ENCODE measurements around the gene ROBO3. TPM values are rescaled to one million over a fixed set of nuclear protein-coding genes. Genes with fewer than 3 reads are reported as not detected.

Gene ROBO3
- total RNA-seq, 4 donors from 2014 or later: 5.6 to 38.6 (median 17.0) TPM

GRCh38 chr11:124864176-124864891 lies 898 bp upstream of the ROBO3 start:
- Histone ChIP-seq H3K36me3 (no peaks in the 10 kb centered on the region), H3K9me3 (no peaks in the 10 kb centered on the region), H3K27me3 (peaks cover 99% of the 10 kb centered on the region), H3K4me1 (peaks cover 12 to 47% (median 22%) of the 10 kb centered on the region in 4 donors), H3K4me3 (no peak overlapping the region), H3K27ac (no peak overlapping the region)
- WGBS, 2 donors (ENCODE audit: low coverage in 1 of 2): 14 to 15% methylated on average over 3 to 18 of the region's 18 CpGs
- no peak for DNase-seq
- TF ChIP-seq CTCF (IDR thresholded peaks at IDR 0.05) (no peak), POLR2AphosphoS5 (IDR thresholded peaks at IDR 0.05) (no peak), POLR2A (IDR thresholded peaks at IDR 0.05) (no peak), EP300 (IDR thresholded peaks at IDR 0.05; ENCODE audit: low read depth) (no peak)
- in situ Hi-C loops (cut with MboI; ENCODE audit: low pct_ligation_motif_present in 1 of 4, low pct_unique_long_range_greater_than_20kb in 1 of 4, low sequenced_read_pairs in 3 of 4) (loop anchor here in 1 of 4 donors (25.0 kb wide), 1 partner anchor 452 kb away; the partner anchor contains the start of gene OR8B4), intact Hi-C loops (cut with DNase I; ENCODE audit: low total_unique reads) (loop anchor here (10.0 kb wide), 1 partner anchor 200 kb away; no protein-coding TSS in a partner anchor)

GRCh38 chr11:124864892-124865180 lies 396 bp upstream of the ROBO3 start:
- DNase-seq: no peak
- Histone ChIP-seq H3K27me3 (peaks cover 99% of the 10 kb centered on the region), H3K9me3 (no peaks in the 10 kb centered on the region), H3K4me3 (no peak overlapping the region), H3K36me3 (no peaks in the 10 kb centered on the region), H3K4me1 (peaks cover 12 to 49% (median 22%) of the 10 kb centered on the region in 4 donors), H3K27ac (no peak overlapping the region)
- intact Hi-C loops (cut with DNase I; ENCODE audit: low total_unique reads): loop anchor here (10.0 kb wide), 1 partner anchor 200 kb away; no protein-coding TSS in a partner anchor
- in situ Hi-C loops (cut with MboI; ENCODE audit: low pct_ligation_motif_present in 1 of 4, low pct_unique_long_range_greater_than_20kb in 1 of 4, low sequenced_read_pairs in 3 of 4): loop anchor here in 1 of 4 donors (25.0 kb wide), 1 partner anchor 453 kb away; the partner anchor contains the start of gene OR8B4
- 13% methylated on average over 9 of the region's 9 CpGs; no CpG with 5 or more reads in 1 of the 2 donors for WGBS, 2 donors (ENCODE audit: low coverage in 1 of 2)
- no peak for TF ChIP-seq CTCF (IDR thresholded peaks at IDR 0.05)
- no peak for TF ChIP-seq POLR2AphosphoS5 (IDR thresholded peaks at IDR 0.05)
- no peak for TF ChIP-seq EP300 (IDR thresholded peaks at IDR 0.05; ENCODE audit: low read depth)
- TF ChIP-seq POLR2A (IDR thresholded peaks at IDR 0.05): no peak

GRCh38 chr11:124865902-124866851 lies 945 bp downstream of the ROBO3 start:
- H3K9me3 ChIP-seq: no peaks in the 10 kb centered on the region
- peaks cover 100% of the 10 kb centered on the region for H3K27me3 ChIP-seq
- peak overlapping the region in 2 of 4 donors; percentile 9 to 42 for H3K4me3 ChIP-seq
- H3K36me3 ChIP-seq: no peaks in the 10 kb centered on the region
- peak; percentile 31 for DNase-seq
- in situ Hi-C loops (cut with MboI; ENCODE audit: low pct_ligation_motif_present in 1 of 4, low pct_unique_long_range_greater_than_20kb in 1 of 4, low sequenced_read_pairs in 3 of 4) (loop anchor here in 1 of 4 donors (25.0 kb wide), 1 partner anchor 454 kb away; the partner anchor contains the start of gene OR8B4), intact Hi-C loops (cut with DNase I; ENCODE audit: low total_unique reads) (loop anchor here (10.0 kb wide), 1 partner anchor 201 kb away; no protein-coding TSS in a partner anchor)
- peaks cover 12 to 49% (median 22%) of the 10 kb centered on the region in 4 donors for H3K4me1 ChIP-seq
- 4 to 10% methylated on average over 8 to 41 of the region's 62 CpGs for WGBS, 2 donors (ENCODE audit: low coverage in 1 of 2)
- TF ChIP-seq POLR2AphosphoS5 (IDR thresholded peaks at IDR 0.05): no peak
- TF ChIP-seq CTCF (IDR thresholded peaks at IDR 0.05): peak; percentile 51 to 78 (median 77)
- no peak overlapping the region for H3K27ac ChIP-seq

GRCh38 chr11:124867700-124868099 lies 2.5 kb downstream of the ROBO3 start:
- no peaks in the 10 kb centered on the region for H3K36me3 ChIP-seq
- intact Hi-C loops (cut with DNase I; ENCODE audit: low total_unique reads): loop anchor here (10.0 kb wide), 1 partner anchor 203 kb away; no protein-coding TSS in a partner anchor

More at GRCh38 chr11:124867700-124868099, 2.5 kb downstream of the ROBO3 start:
- Histone ChIP-seq H3K4me1 (peaks cover 12 to 49% (median 22%) of the 10 kb centered on the region in 4 donors), H3K9me3 (no peaks in the 10 kb centered on the region), H3K4me3 (no peak overlapping the region), H3K27ac (no peak overlapping the region), H3K27me3 (peaks cover 100% of the 10 kb centered on the region)
- TF ChIP-seq CTCF (IDR thresholded peaks at IDR 0.05) (peak in 4 of 5 experiments; percentile 29 to 48 (median 38)), POLR2A (IDR thresholded peaks at IDR 0.05) (no peak), POLR2AphosphoS5 (IDR thresholded peaks at IDR 0.05) (no peak), EP300 (IDR thresholded peaks at IDR 0.05; ENCODE audit: low read depth) (no peak)
- in situ Hi-C loops (cut with MboI; ENCODE audit: low pct_ligation_motif_present in 1 of 4, low pct_unique_long_range_greater_than_20kb in 1 of 4, low sequenced_read_pairs in 3 of 4): loop anchor here in 1 of 4 donors (25.0 kb wide), 1 partner anchor 455 kb away; the partner anchor contains the start of gene OR8B4
- DNase-seq: no peak
- 5 to 6% methylated on average over 6 to 8 of the region's 8 CpGs for WGBS, 2 donors (ENCODE audit: low coverage in 1 of 2)

All from transverse colon (tissue), 4 donors.